ENCODE results near the gene HMGA1. TPM values are rescaled to one million over a fixed set of nuclear protein-coding genes. Genes with fewer than 3 reads are reported as not detected.

HMGA1 gene
- total RNA-seq, 1 experiment from 2014 or later = 154 TPM

DNA sequence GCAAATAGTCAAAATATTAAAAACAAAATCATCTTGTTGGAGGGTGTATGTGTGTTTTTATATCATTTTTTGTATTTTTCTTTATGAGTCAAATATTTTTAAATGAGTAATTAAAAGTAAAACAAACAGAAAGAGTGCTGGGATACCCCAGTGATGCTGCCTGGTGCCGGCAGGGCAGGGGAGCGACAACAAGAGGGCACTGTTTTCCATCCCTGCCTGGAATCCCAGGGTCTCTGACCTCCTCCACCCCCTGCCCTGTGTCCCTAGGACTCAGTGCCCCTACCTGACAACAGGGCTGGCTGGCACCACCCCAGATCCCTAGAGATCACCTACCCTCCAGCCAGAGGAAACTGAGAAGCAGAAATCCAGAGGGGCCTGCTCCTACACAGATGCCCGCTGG, 41.9 kb upstream of the HMGA1 start:
- BruUV-seq (replicated peaks) = no TSS peak
- H3K27ac Mint-ChIP-seq (ENCODE audit: low read depth, unreplicated experiment) = no peak overlapping the region
- ChIA-PET CTCF (interaction anchor here (0.6 to 3.8 kb wide), 7 partner anchors 11 to 1012 kb away, joined by 3 to 53 read pairs (median 5); no protein-coding TSS in a partner anchor), POLR2A (no interaction called here)
- DNase-seq (ENCODE audit: unreplicated experiment) = no peak
- TF ChIP-seq, protein P1, sequence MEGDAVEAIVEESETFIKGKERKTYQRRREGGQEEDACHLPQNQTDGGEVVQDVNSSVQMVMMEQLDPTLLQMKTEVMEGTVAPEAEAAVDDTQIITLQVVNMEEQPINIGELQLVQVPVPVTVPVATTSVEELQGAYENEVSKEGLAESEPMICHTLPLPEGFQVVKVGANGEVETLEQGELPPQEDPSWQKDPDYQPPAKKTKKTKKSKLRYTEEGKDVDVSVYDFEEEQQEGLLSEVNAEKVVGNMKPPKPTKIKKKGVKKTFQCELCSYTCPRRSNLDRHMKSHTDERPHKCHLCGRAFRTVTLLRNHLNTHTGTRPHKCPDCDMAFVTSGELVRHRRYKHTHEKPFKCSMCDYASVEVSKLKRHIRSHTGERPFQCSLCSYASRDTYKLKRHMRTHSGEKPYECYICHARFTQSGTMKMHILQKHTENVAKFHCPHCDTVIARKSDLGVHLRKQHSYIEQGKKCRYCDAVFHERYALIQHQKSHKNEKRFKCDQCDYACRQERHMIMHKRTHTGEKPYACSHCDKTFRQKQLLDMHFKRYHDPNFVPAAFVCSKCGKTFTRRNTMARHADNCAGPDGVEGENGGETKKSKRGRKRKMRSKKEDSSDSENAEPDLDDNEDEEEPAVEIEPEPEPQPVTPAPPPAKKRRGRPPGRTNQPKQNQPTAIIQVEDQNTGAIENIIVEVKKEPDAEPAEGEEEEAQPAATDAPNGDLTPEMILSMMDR (IDR thresholded peaks at IDR 0.05; ENCODE audit: unreplicated experiment) = no peak
- no peaks in the 10 kb centered on the region for H3K9me3 Mint-ChIP-seq (ENCODE audit: unreplicated experiment)
- no peaks in the 10 kb centered on the region for H3K27me3 Mint-ChIP-seq (ENCODE audit: insufficient read depth, unreplicated experiment)
- intact Hi-C loops (cut with micrococcal nuclease) = no loop called here
- H3K4me1 Mint-ChIP-seq (ENCODE audit: insufficient read depth, unreplicated experiment) = peaks cover 7% of the 10 kb centered on the region
- H3K36me3 Mint-ChIP-seq (ENCODE audit: insufficient read depth, unreplicated experiment) = no peaks in the 10 kb centered on the region
- no peak overlapping the region for H3K4me3 Mint-ChIP-seq (ENCODE audit: unreplicated experiment)

DNA sequence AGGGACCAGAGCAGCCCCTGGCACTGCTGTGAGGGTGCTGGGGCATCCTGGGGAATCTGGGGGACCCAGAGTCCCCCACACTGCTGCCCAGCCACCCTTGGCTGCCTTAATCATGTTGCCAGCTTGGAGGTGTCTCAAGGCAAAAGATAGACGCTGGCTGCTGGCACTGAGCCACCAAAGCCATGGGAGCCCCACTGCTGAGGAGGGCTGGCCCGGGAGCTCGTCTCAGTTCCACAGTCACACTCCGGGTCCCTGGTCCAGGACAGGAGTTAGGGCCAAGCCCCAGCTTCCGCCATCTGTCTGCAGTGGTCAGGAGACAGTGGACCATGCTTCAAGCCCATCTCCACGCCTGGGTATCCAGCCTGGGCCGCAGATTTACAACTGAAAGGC, 41.0 kb upstream of the HMGA1 start:
- H3K4me3 Mint-ChIP-seq (ENCODE audit: unreplicated experiment) = no peak overlapping the region
- BruUV-seq (replicated peaks) = no TSS peak
- peaks cover 7% of the 10 kb centered on the region for H3K4me1 Mint-ChIP-seq (ENCODE audit: insufficient read depth, unreplicated experiment)
- no peaks in the 10 kb centered on the region for H3K27me3 Mint-ChIP-seq (ENCODE audit: insufficient read depth, unreplicated experiment)
- TF ChIP-seq, protein P1 (IDR thresholded peaks at IDR 0.05; ENCODE audit: unreplicated experiment) = no peak
- ChIA-PET POLR2A (interaction anchor here (1.0 to 2.1 kb wide), 6 partner anchors 8 to 264 kb away, joined by 3 to 7 read pairs (median 4); no protein-coding TSS in a partner anchor), CTCF (interaction anchor here (0.6 to 3.8 kb wide), 30 partner anchors 8 to 986 kb away, joined by 3 to 53 read pairs (median 4); partner anchors contain the start of gene SMIM29)
- H3K36me3 Mint-ChIP-seq (ENCODE audit: insufficient read depth, unreplicated experiment) = no peaks in the 10 kb centered on the region
- H3K9me3 Mint-ChIP-seq (ENCODE audit: unreplicated experiment) = no peaks in the 10 kb centered on the region
- no peak overlapping the region for H3K27ac Mint-ChIP-seq (ENCODE audit: low read depth, unreplicated experiment)
- DNase-seq (ENCODE audit: unreplicated experiment) = no peak
- intact Hi-C loops (cut with micrococcal nuclease) = loop anchor here (1.0 kb wide), 3 partner anchors 49 to 220 kb away; partner anchors contain the start of gene NUDT3

DNA sequence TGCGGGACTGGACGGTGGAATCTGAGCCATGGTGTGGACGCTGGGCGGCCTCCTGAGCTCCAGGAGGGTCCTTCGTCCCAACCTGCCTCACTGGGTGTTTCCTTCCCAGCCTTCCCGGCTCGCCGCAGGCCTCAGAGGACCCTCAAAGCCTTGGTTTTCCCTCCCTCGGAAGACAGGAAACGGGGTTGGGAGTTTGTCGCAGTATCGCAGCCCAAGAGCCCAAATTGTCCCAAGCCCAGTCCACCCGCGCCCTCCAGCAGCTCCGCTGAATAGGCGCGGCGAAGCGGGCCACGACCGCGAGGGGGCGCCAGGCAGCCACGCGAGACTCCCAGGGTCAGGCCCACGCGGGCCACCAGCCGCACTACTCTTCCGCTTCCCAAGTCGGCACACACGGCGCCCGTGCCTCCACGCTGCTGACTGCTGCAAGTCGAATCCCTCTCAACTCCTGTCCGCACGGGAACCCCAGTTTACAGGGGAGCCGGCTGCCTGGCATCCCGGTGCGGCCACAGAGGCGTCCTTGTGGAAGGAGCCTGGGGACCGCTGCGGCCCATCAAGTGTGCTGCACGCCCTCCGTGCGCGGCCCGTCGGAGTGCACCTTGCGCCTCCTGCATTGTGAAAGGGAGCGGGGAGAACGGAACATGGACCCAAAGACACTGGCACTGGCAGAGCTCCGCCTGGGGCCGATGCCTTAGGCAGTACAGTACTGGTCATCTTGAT, 40.4 kb upstream of the HMGA1 start:
- intact Hi-C loops (cut with micrococcal nuclease) = loop anchor here (1.0 kb wide), 3 partner anchors 48 to 219 kb away; partner anchors contain the start of gene NUDT3
- Mint-ChIP-seq H3K27me3 (ENCODE audit: insufficient read depth, unreplicated experiment) (no peaks in the 10 kb centered on the region), H3K9me3 (ENCODE audit: unreplicated experiment) (no peaks in the 10 kb centered on the region), H3K4me3 (ENCODE audit: unreplicated experiment) (peak overlapping the region; percentile 66), H3K36me3 (ENCODE audit: insufficient read depth, unreplicated experiment) (no peaks in the 10 kb centered on the region), H3K4me1 (ENCODE audit: insufficient read depth, unreplicated experiment) (peaks cover 7% of the 10 kb centered on the region), H3K27ac (ENCODE audit: low read depth, unreplicated experiment) (no peak overlapping the region)
- DNase-seq (ENCODE audit: unreplicated experiment) = peak; percentile 62
- ChIA-PET CTCF (interaction anchor here (0.6 to 3.8 kb wide), 33 partner anchors 9 to 985 kb away, joined by 3 to 53 read pairs (median 4); partner anchors contain the start of gene SMIM29), POLR2A (interaction anchor here (1.0 to 2.1 kb wide), 6 partner anchors 9 to 263 kb away, joined by 3 to 7 read pairs (median 4); no protein-coding TSS in a partner anchor)
- no TSS peak for BruUV-seq (replicated peaks)
- TF ChIP-seq, protein P1 (IDR thresholded peaks at IDR 0.05; ENCODE audit: unreplicated experiment) = peak; percentile 97

DNA sequence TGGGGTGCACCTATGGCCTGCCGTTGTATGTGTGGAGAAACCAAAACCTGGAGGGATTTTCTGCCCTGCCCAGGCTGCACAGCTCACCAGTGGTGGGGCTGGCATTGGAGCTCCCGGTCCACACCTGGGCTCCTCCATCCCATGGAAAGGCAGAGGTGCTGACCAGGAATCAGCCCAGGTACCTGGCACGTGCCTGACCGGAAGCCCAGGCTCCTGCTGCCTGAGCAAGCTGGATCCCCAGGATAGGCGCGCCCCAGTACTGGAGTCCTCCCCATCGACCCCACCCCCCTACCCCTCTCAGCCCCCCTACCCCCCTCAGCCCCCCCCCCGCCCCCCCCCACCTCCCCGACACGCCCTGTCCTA, 39.9 kb upstream of the HMGA1 start:
- DNase-seq (ENCODE audit: unreplicated experiment) = no peak
- intact Hi-C loops (cut with micrococcal nuclease) = loop anchor here (1.0 kb wide), 3 partner anchors 47 to 218 kb away; partner anchors contain the start of gene NUDT3
- ChIA-PET CTCF (interaction anchor here (0.6 to 3.8 kb wide), 22 partner anchors 9 to 978 kb away, joined by 3 to 53 read pairs (median 5); partner anchors contain the start of gene SMIM29), POLR2A (interaction anchor here (0.7 to 2.1 kb wide), 5 partner anchors 9 to 194 kb away, joined by 3 to 7 read pairs (median 4); no protein-coding TSS in a partner anchor)
- no peaks in the 10 kb centered on the region for H3K9me3 Mint-ChIP-seq (ENCODE audit: unreplicated experiment)
- peaks cover 7% of the 10 kb centered on the region for H3K4me1 Mint-ChIP-seq (ENCODE audit: insufficient read depth, unreplicated experiment)
- TF ChIP-seq, protein P1 (IDR thresholded peaks at IDR 0.05; ENCODE audit: unreplicated experiment) = no peak
- H3K36me3 Mint-ChIP-seq (ENCODE audit: insufficient read depth, unreplicated experiment) = no peaks in the 10 kb centered on the region
- peak overlapping the region; percentile 66 for H3K4me3 Mint-ChIP-seq (ENCODE audit: unreplicated experiment)
- no peak overlapping the region for H3K27ac Mint-ChIP-seq (ENCODE audit: low read depth, unreplicated experiment)
- H3K27me3 Mint-ChIP-seq (ENCODE audit: insufficient read depth, unreplicated experiment) = no peaks in the 10 kb centered on the region
- no TSS peak for BruUV-seq (replicated peaks)
